ENCODE data around the gene BRICD5.

- TF ChIP-seq CTCF (IDR thresholded peaks at IDR 0.05) = no peak
- TF ChIP-seq ZFX (IDR thresholded peaks at IDR 0.05; ENCODE audit: borderline replicate concordance) = no peak
Observed at GRCh38 chr16:2204416-2205103, 6.1 kb downstream of the BRICD5 start.
